Fibroblast of peridontal ligament (primary cell): ENCODE data around the gene RRP1.

Source experiments
- DNase-seq: peaks from one replicate; pipeline ENCODE4 v3.0.0-alpha.2; 2010; ENCODE audit errors: extremely low read depth

RRP1 gene

DNA sequence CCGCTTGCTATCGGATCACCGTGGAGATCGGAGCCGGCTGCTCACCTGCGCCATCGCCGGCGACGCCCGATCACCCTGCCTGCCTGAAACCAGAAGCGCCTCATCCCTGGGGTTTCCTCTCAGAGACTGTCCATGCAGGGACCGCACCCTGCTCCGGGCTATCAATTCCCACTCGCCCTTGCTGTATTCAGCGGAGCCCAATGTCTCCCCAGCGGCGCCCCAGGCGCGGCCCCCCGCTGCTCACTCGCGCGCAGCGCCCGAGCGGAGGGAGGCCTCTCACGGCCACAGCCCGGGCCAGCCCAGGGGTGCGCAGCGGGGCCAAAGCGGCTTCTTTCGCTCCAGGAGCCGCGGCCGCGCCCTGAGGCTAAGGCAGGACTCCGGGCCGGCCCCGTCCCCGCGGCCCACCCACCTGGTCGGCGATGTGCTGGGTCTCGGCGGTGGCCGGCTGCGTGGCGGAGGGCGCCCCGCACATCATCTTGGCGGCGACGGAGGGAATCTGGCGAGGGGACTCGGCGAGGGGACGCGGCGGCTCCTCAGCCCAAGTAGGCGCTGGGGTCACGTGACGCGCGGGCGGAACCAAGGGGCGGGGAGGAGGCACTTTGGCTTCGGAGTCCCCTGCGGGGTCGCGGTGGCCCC, 13.5 kb upstream of the RRP1 start, which contains the start of gene CSTB:
Gene CSTB, minus strand, starts transcription at position 514 of the 636 bp plus-strand sequence. Its CDS starts 39 bp downstream, at position 475.
- peak; percentile 37 for DNase-seq

DNA sequence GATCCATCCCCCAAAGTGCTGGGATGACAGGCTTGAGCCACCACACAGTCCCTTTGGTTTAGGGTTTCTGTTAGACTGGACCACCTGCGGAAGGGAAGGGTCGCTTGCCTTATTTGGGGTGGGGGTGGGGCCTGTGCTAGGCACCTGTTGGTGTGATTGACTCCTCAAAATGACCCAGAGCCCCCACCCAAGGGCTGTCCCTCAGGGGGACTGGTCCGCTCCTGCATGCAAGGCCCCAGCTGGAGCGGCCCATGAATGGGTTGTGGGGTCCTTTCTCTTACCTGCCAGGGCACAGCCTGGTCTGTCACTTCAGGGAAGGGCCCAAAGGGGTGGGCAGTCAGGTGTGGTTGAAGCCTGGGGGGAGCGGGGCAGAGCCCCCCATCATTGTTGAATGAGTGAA, 11.4 kb upstream of the RRP1 start:
- DNase-seq, result no peak

DNA sequence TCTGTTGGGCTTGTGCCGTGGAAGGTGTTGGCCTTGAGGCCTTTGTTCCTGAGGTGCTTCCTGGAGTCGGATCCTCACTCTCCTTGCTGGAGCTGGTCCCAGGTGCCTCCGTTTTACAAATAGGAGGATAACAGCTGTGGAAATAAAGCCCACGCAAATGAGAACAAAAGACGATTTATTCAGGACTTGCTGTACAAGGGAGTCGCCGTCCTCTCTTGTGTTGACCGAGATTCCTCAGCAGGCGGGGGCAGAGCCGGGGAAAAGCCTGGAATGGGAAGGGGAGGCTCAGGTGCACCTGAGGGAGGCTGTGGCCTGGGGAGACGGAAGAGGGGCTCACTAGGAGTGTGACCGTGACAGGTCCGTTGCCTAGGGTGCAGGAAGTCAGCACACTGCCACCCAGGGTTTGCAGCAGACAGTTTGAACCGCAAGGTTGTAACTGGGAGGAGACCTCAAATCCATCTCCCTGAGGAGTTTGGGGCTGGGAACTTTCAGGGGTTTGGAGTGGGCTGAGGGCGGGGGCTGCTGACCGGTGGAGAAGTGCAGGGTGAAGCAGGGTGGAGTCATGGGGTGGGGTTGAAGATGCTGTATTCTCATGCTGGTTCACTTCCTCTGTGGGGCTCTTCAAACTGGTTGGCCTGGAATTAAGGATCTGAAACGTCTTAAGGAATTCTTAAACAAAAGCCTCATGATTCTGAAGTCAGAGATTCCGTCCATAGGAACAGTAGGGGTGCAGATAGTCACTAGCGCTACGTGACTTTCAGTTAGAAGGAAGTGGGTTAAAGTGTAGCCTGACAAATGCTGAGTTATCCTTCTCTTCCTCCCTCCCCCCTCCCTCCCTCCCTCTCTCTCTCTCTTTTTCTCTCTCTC, 10.7 kb upstream of the RRP1 start:
- DNase-seq, result no peak

DNA sequence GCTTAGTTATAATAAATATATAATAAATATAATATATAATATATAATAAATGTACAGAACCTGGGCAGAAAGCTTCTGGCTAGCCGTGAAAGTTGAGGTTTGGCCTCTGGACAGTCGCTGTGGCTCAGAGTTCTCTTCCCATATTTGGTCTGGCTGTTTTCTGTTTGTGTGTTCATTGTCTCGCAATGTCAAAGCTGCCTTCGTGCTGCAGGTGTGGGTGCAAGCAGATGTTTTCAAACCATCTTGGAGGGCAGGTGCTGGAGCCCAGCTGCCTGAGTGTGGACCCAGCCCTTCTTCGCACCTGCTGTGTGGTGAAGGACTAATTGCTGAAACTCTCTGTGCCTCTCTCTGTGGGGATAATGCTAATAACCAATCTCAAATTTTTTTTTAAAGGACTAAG, 9.7 kb upstream of the RRP1 start:
- no peak for DNase-seq

DNA sequence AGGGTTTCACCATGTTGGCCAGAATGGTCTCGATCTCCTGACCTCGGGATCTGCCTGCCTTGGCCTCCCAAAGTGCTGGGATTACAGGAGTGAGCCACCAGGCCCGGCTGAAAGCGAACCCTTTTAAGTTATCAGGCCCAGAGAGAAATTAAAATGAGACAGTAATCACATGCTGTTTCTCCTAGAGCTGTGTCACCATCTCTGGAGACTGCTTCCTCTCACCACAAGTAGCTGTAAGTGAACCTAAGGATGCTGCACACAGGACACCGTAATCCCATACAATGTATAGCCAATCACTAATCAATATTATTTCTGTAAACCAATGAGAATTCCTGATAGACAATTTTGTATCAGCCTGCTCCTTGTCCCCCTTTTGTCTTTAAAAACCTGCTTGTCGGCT, 7.5 kb upstream of the RRP1 start:
- no peak for DNase-seq

DNA sequence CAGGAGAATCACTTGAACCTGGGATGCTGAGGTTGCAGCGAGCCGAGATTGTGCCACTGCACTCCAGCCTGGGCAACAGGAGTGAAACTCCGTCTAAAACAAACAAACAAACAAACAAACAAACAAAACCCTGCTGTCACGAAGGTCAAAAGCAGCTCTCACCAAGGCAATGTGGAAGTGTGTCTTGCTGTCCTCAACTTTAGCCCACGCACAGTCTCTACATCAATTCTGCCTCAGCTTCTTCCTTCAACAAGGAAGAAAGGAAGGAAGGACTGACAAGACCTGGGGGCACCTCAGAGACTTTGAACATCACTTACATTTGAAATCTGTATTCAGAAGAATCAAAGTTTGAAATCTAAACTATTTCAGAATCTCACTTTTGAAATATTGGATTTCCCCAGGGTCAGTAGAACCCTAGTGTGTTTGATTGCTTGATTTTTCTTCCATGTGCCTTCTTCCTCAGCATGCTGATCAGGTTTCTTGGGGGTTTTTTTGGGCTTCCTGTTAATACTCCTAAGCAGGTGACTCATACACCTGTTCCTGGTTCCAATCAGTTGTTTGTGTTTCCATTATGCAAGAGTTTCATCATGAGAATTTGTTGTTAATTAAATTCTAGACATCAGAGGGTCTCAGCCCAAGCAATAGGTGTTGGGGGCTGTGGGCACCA, 6.8 kb upstream of the RRP1 start:
- no peak for DNase-seq

DNA sequence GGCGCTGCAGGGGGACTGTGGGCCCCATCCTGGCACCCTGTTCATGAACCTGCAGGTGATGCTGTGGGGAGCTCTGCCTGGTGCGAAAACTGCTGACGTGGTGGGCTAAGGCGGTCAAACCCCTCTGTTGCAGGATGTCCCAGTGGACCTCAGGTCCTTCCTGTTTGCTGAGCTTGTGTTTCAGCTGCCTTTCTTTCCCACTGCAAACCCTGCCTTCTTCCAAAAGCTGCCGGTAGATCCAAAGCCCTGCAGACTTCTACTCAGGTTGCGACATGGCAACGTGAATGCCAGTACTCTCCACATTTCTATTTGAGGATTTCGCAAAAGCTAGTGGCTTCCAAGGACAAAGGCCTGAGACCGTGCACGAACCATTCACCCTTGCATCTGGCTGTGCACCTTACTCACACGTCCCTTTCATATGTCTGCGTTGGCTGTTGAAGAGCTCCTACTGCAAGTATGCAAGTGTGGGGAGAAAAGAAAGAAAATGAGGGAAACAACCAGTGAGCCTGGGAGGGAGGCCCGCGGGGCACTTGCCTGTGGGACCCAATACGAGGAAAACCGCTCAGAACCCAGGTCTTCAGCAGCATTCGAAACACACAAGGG, 6.2 kb upstream of the RRP1 start:
- DNase-seq, result no peak

DNA sequence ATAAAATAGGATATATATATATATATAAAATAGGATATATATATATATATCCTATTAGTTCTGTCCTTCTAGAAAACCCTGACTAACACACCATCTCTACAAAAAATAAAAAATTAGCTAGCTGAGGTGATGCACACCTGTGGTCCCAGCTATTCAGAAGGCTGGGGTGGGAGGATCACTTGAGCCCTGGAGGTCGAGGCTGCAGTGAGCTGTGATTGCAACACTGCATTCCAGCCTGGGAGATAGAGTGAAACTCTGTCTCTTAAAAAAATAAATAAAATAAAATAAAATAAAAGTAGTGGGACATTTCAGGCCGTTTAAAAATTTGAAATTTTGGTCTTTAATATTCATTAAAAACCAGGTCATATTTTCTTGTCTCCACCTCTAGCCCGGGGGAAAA, 4.2 kb upstream of the RRP1 start:
- no peak for DNase-seq

DNA sequence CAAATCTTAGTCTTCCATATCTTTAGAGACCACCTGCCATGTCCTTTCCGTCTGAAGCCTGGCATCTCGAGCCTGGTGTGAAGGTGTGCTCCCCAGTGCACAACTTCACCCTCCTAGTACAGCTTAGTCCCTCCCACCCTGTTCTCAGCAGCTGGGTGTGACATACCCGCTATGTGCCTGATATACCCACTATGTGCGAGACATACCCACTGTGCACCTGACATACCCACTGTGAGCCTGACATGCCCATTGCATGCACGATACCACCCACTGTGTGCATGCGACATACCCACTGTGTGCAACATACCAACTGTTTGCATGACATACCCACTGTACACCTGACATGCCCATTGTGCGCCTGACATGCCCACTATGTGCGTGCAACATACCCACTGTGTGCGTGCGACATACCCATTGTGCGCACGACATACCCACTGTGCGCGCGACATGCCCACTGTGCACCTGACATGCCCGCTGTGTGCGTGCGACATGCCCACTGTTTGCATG, 3.0 kb upstream of the RRP1 start:
- DNase-seq, result no peak

DNA sequence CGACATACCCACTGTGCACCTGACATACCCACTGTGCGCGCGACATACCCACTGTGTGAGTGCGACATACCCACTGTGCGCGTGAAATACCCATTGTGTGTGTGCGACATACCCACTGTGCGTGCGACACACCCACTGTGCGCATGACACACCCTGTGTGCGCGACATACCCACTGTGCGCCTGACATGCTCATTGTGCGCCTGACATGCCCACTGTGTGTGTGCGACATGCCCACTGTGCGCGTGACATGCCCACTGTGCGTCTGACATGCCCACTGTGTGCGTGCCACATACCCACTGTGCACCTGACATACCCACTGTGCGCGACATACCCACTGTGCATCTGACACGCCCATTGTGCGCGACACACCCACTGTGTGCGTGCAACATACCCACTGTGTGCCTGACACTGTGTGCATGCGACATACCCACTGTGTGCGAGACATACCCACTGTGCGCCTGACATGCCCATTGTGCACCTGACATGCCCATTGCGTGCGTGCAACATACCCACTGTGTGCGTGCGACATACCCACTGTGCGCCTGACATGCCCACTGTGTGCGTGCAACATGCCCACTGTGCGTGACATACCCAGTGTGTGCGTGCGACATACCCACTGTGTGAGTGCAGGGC, 2.5 kb upstream of the RRP1 start:
- no peak for DNase-seq

DNA sequence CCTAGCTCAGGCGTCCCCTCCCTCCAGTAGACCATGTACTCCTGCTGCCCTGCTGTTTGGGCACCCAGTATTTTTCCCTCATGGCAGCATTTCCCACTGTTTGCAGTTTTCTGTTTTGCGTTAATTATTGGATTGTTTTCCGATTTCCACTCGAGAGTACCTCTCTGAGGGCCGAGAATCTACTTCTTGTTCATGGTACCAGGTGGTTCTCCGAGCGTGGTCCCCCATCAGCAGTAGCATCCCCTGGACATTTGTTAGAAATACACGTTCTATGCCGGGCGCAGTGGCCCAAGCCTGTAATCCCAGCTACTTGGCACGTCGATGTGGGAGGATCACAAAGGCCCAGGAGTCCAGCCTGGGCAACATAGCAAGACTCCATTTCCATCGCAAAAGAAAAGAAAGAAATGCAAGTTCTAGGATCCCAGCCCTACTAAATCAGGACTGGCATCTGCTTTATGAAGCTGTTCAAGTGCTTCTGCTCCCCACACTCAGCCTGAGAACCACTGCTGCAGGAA, 690 bp downstream of the RRP1 start:
- no peak for DNase-seq

DNA sequence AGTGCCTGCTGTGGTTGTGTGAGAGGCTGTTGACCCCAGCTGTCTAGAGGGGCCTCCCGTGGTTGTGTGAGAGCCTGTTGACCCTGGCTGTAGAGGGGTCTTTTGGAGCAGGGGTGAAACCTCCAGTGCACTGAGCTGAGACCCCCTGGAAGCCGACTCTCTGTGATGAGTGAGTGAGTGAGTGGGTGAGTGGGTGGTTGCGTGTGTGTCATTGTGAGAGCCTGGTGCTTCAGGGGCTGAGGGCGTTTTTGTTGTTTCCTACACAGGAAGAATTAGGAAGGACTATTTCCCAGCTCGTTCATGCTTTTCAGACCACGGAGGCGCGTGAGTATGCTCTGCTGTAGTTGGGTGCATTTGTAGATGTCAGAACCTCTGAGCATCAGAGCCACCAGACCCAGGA, 3.0 kb downstream of the RRP1 start:
- DNase-seq, result no peak

DNA sequence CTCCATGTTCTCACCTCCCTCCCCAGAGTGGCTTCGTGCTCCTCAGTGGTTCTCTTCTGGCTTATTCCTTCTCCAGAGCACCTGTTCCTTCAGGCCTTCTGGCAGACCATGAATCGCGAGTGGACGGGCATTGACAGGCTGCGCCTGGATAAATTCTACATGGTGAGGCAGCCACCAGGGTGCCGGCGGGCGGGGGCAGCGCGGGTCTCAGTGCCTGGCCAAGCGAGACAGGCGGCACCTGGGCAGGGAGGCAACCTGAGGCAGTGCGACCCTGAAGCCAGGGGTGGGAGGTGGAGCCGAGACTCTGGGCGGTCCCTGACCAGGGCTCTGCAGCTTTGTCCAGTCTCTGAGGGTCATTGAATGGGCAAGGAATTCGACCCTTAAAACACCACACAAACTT, 3.9 kb downstream of the RRP1 start:
- DNase-seq, result no peak

DNA sequence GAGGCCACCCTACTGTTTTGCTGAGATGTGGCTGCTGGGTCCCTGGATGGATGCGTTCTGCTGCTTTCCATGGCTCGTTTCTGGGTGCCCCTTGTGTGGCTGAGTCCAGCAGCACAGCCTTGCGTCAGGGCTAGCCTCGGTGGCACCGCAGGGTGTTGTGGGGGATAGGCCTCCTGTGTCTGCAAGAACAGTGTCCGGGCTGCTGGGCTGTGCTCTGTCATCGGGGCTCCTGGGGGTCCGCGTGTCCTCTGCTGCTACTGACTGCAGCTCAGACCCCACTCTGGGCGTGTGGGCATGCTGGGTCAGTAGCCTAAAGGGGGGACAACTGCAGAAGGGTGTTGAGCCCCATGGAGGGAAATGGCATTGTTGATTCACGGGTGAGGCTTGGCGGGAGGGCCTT, 4.9 kb downstream of the RRP1 start:
- no peak for DNase-seq

DNA sequence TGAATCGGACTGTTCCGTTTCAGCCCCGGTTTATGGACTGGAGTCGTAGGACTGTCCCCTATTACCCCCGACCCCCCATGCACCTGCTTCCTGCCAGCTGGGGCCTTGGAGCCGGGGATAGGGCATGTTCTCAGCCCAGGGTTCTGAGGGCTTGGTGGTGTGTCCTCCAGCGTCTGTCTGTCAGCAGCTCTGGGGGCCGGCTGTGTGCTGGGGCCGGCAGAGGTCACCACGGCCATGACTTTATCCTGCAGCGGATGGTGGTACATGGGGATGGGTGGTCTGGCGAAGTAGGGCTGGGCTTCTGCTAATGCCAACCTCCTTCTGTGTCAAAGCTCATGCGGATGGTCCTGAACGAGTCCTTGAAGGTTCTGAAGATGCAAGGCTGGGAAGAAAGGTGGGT, 5.5 kb downstream of the RRP1 start:
- DNase-seq, result no peak

DNA sequence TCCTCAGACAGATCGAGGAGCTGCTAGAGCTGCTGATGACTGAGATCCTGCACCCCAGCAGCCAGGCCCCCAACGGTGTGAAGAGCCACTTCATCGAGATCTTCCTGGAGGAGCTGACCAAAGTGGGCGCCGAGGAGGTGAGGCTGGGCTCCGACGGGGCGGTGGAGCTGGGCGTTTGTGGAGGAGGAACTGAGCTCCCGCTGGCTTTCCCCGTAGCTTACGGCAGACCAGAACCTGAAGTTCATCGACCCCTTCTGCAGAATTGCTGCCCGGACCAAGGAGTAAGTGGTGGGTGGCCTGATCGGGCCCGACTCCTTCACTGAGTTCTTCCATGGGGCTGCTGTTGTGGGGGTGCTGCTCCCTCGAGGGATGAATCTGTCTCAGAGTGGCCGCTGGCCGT, 8.0 kb downstream of the RRP1 start:
- no peak for DNase-seq

DNA sequence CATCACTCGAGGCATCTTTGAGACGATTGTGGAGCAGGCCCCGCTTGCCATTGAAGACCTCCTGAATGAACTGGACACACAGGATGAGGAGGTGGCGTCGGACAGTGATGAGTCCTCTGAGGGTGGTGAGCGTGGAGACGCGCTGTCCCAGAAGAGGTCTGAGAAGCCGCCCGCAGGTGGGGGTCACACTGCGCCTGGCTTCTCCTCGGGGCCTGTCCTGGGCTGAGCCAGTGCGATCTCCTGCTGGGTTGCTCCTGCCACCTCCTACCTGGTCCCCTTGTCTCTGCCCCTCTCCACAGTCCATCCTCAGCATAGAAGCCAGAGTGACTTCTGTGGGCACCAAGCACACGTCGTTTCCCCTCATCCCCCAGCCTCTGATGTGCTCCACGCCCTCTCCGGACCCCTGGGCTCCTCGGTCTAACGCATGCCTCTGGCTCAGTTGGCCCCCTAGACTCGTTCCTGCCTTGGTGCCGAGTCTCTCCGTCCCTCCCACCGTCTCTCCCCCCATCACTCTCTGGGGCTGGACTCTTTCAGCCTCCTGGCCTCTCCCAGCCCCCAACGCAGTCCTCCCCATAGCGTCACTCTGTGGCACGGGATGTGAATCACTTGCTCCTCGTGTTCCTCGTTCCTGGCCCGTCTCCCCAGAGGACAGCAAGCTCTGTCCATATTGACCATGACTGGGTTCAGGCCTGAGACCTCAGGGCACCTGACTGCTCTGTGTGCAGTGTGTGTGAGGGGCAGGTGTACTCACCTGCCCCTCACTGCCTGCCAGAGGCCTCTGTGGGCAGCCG, 8.7 kb downstream of the RRP1 start:
- no peak for DNase-seq

DNA sequence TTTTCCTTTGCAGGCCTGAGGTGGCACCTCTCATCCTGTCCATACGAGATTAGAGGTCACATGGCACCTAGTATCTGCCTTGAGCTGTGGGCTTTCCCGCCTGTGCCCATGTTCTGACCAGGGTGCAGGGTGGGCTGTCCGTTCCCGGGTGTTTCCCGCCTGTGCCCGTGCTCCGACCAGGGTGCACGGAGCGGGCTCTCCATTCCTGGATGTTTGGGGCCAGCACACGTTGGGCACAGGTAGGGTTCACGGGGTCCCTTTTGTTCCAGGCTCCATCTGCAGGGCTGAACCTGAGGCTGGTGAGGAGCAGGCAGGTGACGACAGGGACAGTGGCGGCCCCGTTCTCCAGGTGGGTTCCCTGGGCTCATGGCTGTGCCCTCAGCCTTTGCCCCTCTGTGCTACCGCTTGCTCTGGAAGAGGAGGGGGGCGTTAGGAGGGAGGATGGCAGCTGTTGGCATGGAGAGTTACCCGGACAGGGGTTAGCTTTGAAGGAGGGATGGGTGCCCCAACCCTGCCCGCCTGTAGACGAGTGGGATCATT, 10.0 kb downstream of the RRP1 start:
- DNase-seq, result no peak

DNA sequence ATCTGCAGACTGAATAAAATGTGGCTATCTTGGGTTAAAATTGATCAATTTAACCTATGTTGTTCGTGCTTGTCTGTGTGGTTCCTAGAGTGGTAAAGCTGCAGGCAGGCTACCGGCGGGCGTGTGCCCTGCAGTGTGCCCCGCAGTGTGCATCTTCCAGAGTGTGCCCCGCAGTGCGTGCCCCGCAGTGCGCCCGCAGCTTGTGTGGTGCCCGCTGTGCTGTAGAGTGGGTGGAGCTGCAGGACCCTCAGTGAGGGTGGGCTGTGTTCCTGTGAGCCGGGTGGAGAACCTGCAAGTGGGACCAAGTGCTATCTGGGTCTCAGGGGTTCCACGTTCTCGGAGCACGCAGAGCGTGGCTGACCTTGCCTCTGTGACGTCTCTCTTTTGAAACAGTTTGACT, 10.7 kb downstream of the RRP1 start:
- DNase-seq, result no peak

DNA sequence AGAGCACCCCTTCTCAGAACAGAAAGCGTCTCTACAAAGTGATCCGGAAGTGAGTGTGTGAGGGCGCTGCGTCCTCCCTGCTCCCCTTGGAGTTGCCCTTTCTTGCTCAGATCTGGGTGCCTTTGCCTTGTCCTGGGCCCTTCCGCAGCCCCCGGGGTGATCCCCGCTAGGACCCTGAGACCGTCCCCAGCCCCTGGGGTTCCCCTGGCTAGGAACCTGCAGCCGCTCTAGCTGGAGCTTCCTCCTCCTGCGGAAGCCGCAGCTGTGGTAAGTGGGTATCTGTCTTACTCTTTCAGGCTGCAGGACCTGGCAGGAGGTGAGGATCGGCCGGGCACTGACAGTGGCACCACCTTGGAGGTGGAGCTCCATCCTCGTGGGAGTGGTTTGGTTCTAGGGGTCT, 11.2 kb downstream of the RRP1 start:
- DNase-seq, result no peak
